Embryonic facial prominence (tissue), 1 donor: ENCODE results near the gene TWIST2.

Experiments used
- DNase-seq: peaks from one replicate; pipeline ENCODE4 v3.0.0-alpha.2; 2016; ENCODE audit errors: extremely low spot score

Gene TWIST2

GRCh38 chr2:238955648-238956531 is 108.0 kb downstream of the TWIST2 start:
- no peak for DNase-seq

GRCh38 chr2:238956676-238957075 is 108.8 kb downstream of the TWIST2 start:
- DNase-seq: no peak
